G401 (cell line): ENCODE measurements around the gene SECISBP2. TPM values are rescaled to one million over a fixed set of nuclear protein-coding genes. Genes with fewer than 3 reads are reported as not detected.

Experiments used
- DNase-seq: peaks from one replicate; pipeline ENCODE4 v3.0.0-alpha.2; 2015; ENCODE audit warnings: low spot score
- in situ Hi-C: cut with HindIII; loops from 2 replicates; pipeline ENCODE4 v1.10.0; 2016; ENCODE audit warnings: low sequenced_read_pairs, mixed read lengths
- total RNA-seq: library from RNA; depleted of rRNA; stranded (reverse); fragments of >200 nt; shearing (Covaris generic); gene quantifications from 2 replicates; pipeline ENCODE4 v1.2.3, GENCODE V29; 2014; rRNA removed

The SECISBP2 gene
- total RNA-seq, 1 experiment from 2014 or later = 38.8 TPM

GRCh38 chr9:89390578-89391116 is 72.3 kb downstream of the SECISBP2 start:
- in situ Hi-C loops = no loop called here

GRCh38 chr9:89391585-89391984 is 73.3 kb downstream of the SECISBP2 start:
- in situ Hi-C loops = no loop called here
- no peak for DNase-seq

More at GRCh38 chr9:89390578-89391116, 72.3 kb downstream of the SECISBP2 start:
- DNase-seq = no peak

GRCh38 chr9:89394412-89394811 is 76.1 kb downstream of the SECISBP2 start:
- DNase-seq = no peak
- in situ Hi-C loops = no loop called here

- no peak for DNase-seq
- in situ Hi-C loops = no loop called here
Observed at GRCh38 chr9:89395931-89396710, 77.8 kb downstream of the SECISBP2 start.

GRCh38 chr9:89397471-89397870 is 79.2 kb downstream of the SECISBP2 start:
- no peak for DNase-seq
- in situ Hi-C loops = no loop called here

- DNase-seq = no peak
- in situ Hi-C loops = no loop called here
Observed at GRCh38 chr9:89398621-89399020, 80.3 kb downstream of the SECISBP2 start.

GRCh38 chr9:89400403-89401116 is 82.3 kb downstream of the SECISBP2 start:
- in situ Hi-C loops = no loop called here
- no peak for DNase-seq

- no peak for DNase-seq
- in situ Hi-C loops = no loop called here
Observed at GRCh38 chr9:89402695-89403427, 84.6 kb downstream of the SECISBP2 start.

- no peak for DNase-seq
Observed at GRCh38 chr9:89404074-89404473, 85.8 kb downstream of the SECISBP2 start.

GRCh38 chr9:89405826-89406225 is 87.5 kb downstream of the SECISBP2 start:
- DNase-seq = no peak
- in situ Hi-C loops = no loop called here

More at GRCh38 chr9:89404074-89404473, 85.8 kb downstream of the SECISBP2 start:
- in situ Hi-C loops = no loop called here

- in situ Hi-C loops = no loop called here
- no peak for DNase-seq
Observed at GRCh38 chr9:89407070-89407469, 88.8 kb downstream of the SECISBP2 start.

- no peak for DNase-seq
- in situ Hi-C loops = no loop called here
Observed at GRCh38 chr9:89408628-89409101, 90.4 kb downstream of the SECISBP2 start.

Other genes with a start within 250 kb of the SECISBP2 start
- not detected in 2 replicates for gene SHC3, start 139.7 kb upstream of the SECISBP2 start, total RNA-seq
- 547 and 653 TPM in 2 replicates for gene CKS2, start 7.3 kb upstream of the SECISBP2 start, total RNA-seq
- gene SEMA4D, start 179.6 kb downstream of the SECISBP2 start, total RNA-seq = 2.2 and 2.3 TPM in 2 replicates